DND-41 (cell line): Measurements from ENCODE around the gene RNF182.
"Not testable (repeated sequence)": the region's sequence is repeated elsewhere in the genome, so short reads cannot be mapped to it uniquely, and the experiment has no call there.

ENCODE experiments used
- ATAC-seq: fragments of 200-7000 bp; cut with Tn5 transposase; 3 replicates; pipeline ENCODE4 v1.9.1; 2021; ENCODE audit warnings: low read depth; ENCODE audit not compliant: insufficient read depth
- DNase-seq: peaks from one replicate; pipeline ENCODE4 v3.0.0-alpha.2; 2020
- H2AFZ ChIP-seq: 2 replicates; pipeline ENCODE4 v1.6.0; 2012; ENCODE audit warnings: low read depth, low read length
- H3K27ac ChIP-seq: 2 replicates; pipeline ENCODE4 v1.5.1; 2012; ENCODE audit warnings: low read length, inconsistent platforms
- H3K27me3 ChIP-seq: fragments of 200-600 bp; sonication (generic); 2 replicates; pipeline ENCODE4 v1.6.0; 2012; ENCODE audit warnings: low read length, mild to moderate bottlenecking, inconsistent platforms; ENCODE audit not compliant: insufficient read depth, poor library complexity
- H3K36me3 ChIP-seq: 2 replicates; pipeline ENCODE4 v1.5.1; 2012; ENCODE audit warnings: low read length, inconsistent platforms; ENCODE audit not compliant: insufficient read depth
- H3K4me1 ChIP-seq: 2 replicates; pipeline ENCODE4 v1.5.1; 2012; ENCODE audit warnings: mild to moderate bottlenecking, low read length; ENCODE audit not compliant: insufficient read depth
- H3K4me2 ChIP-seq: 2 replicates; pipeline ENCODE4 v1.6.0; 2012; ENCODE audit warnings: mild to moderate bottlenecking, moderate library complexity, low read length, inconsistent platforms; ENCODE audit not compliant: insufficient read depth
- H3K4me3 ChIP-seq, 2 experiments: fragments of 200-600 bp in 1 of 2; shearing (Covaris generic) in 1 of 2; 2 replicates each; pipeline ENCODE4 v1.5.1; 2012 to 2016; ENCODE audit warnings: inconsistent platforms in 2 of 2, low read length in 2 of 2, mild to moderate bottlenecking in 2 of 2, low read depth in 1 of 2, moderate library complexity in 1 of 2
- H3K79me2 ChIP-seq: 2 replicates; pipeline ENCODE4 v1.6.0; 2012; ENCODE audit warnings: low read length, inconsistent platforms; ENCODE audit not compliant: insufficient read depth
- H3K9ac ChIP-seq: 2 replicates; pipeline ENCODE4 v1.6.0; 2012; ENCODE audit warnings: low read depth, mild to moderate bottlenecking, inconsistent platforms, low read length, moderate library complexity
- H3K9me3 ChIP-seq: 2 replicates; pipeline ENCODE4 v1.5.1; 2012; ENCODE audit warnings: low read length, moderate library complexity, mild to moderate bottlenecking, inconsistent platforms; ENCODE audit not compliant: insufficient read depth, severe bottlenecking
- H4K20me1 ChIP-seq: 2 replicates; pipeline ENCODE4 v1.6.0; 2012; ENCODE audit warnings: low read length; ENCODE audit not compliant: insufficient read depth
- CTCF ChIP-seq: IDR thresholded peaks from 2 replicates; pipeline ENCODE4 v1.5.1; 2012; ENCODE audit warnings: borderline replicate concordance, low read length, moderate library complexity, mild to moderate bottlenecking; ENCODE audit not compliant: poor library complexity, severe bottlenecking; ENCODE audit errors: extremely low read depth
- EZH2 ChIP-seq: IDR thresholded peaks from 3 replicates; pipeline ENCODE4 v1.6.1; 2012; ENCODE audit warnings: borderline replicate concordance, low read depth, mild to moderate bottlenecking, moderate library complexity, low read length, inconsistent platforms; ENCODE audit not compliant: severe bottlenecking

RNF182 gene

GRCh38 chr6:14016935-14017625 lies 92.3 kb downstream of the RNF182 start:
- TF ChIP-seq EZH2 (no peak), CTCF (no peak)
- H3K9me3 ChIP-seq, result no peaks in the 10 kb centered on the region
- ATAC-seq (no peak), DNase-seq (no peak)
- H2AFZ ChIP-seq, result no peak overlapping the region
- no peak overlapping the region for H3K27ac ChIP-seq
- no peaks in the 10 kb centered on the region for H3K27me3 ChIP-seq
- H3K4me2 ChIP-seq, result no peak overlapping the region
- no peaks in the 10 kb centered on the region for H4K20me1 ChIP-seq
- no peaks in the 10 kb centered on the region for H3K4me1 ChIP-seq
- no peak overlapping the region for H3K4me3 ChIP-seq
- no peak overlapping the region for H3K9ac ChIP-seq
- H3K79me2 ChIP-seq, result no peaks in the 10 kb centered on the region
- no peaks in the 10 kb centered on the region for H3K36me3 ChIP-seq

- TF ChIP-seq EZH2, result no peak
- TF ChIP-seq CTCF, result no peak
- Histone ChIP-seq H3K9me3 (no peaks in the 10 kb centered on the region), H3K4me3 (no peak overlapping the region), H4K20me1 (no peaks in the 10 kb centered on the region), H3K4me2 (no peak overlapping the region), H3K79me2 (no peaks in the 10 kb centered on the region), H3K4me1 (no peaks in the 10 kb centered on the region), H3K36me3 (no peaks in the 10 kb centered on the region), H3K27ac (no peak overlapping the region), H2AFZ (no peak overlapping the region), H3K27me3 (no peaks in the 10 kb centered on the region), H3K9ac (no peak overlapping the region)
- DNase-seq (no peak), ATAC-seq (no peak)
Observed at GRCh38 chr6:14017626-14018475, 93.1 kb downstream of the RNF182 start.

- not testable (repeated sequence) for H3K27me3 ChIP-seq, H3K9me3 ChIP-seq, H3K36me3 ChIP-seq, H3K4me1 ChIP-seq, H3K9ac ChIP-seq, DNase-seq, ATAC-seq, H3K27ac ChIP-seq, H4K20me1 ChIP-seq, H3K79me2 ChIP-seq, H3K4me2 ChIP-seq, H3K4me3 ChIP-seq, H2AFZ ChIP-seq
Observed at GRCh38 chr6:14018559-14018958, 93.8 kb downstream of the RNF182 start.

- H2AFZ ChIP-seq, result no peak overlapping the region
- no peak overlapping the region for H3K4me3 ChIP-seq
- H3K79me2 ChIP-seq, result no peaks in the 10 kb centered on the region
- no peaks in the 10 kb centered on the region for H3K4me1 ChIP-seq
- ATAC-seq (no peak), DNase-seq (no peak)
- TF ChIP-seq EZH2 (no peak), CTCF (no peak)
- H3K27ac ChIP-seq, result no peak overlapping the region
- no peaks in the 10 kb centered on the region for H3K27me3 ChIP-seq
- H3K36me3 ChIP-seq, result no peaks in the 10 kb centered on the region
- no peak overlapping the region for H3K9ac ChIP-seq
- H4K20me1 ChIP-seq, result no peaks in the 10 kb centered on the region
- H3K4me2 ChIP-seq, result no peak overlapping the region
- no peaks in the 10 kb centered on the region for H3K9me3 ChIP-seq
Observed at GRCh38 chr6:14020551-14020950, 95.8 kb downstream of the RNF182 start.
